ENCODE results near the gene CCNYL1.

DNA sequence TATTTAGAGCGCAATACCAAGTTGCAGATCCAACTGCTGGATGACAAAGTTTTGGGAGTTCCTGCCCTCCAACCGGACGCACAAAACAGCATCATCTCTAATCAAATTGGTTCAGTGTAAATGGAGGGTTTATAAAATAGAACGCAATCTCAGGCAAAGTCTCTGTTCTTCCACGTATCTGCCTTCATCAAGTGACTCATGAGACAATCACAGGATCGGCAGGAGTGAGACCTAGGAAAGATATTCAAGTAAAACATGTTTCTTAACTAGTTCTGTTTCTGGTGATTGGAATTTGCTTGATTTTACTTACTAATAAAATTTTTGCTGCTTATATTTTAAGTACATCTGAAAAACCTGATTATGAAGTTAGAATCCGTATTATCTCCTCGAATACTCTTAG is 50.7 kb downstream of the CCNYL1 start:
- TF ChIP-seq, protein P1, sequence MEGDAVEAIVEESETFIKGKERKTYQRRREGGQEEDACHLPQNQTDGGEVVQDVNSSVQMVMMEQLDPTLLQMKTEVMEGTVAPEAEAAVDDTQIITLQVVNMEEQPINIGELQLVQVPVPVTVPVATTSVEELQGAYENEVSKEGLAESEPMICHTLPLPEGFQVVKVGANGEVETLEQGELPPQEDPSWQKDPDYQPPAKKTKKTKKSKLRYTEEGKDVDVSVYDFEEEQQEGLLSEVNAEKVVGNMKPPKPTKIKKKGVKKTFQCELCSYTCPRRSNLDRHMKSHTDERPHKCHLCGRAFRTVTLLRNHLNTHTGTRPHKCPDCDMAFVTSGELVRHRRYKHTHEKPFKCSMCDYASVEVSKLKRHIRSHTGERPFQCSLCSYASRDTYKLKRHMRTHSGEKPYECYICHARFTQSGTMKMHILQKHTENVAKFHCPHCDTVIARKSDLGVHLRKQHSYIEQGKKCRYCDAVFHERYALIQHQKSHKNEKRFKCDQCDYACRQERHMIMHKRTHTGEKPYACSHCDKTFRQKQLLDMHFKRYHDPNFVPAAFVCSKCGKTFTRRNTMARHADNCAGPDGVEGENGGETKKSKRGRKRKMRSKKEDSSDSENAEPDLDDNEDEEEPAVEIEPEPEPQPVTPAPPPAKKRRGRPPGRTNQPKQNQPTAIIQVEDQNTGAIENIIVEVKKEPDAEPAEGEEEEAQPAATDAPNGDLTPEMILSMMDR (IDR thresholded peaks at IDR 0.05), result no peak
- TF ChIP-seq POLR2AphosphoS5 (IDR thresholded peaks at IDR 0.05) (no peak), POLR2A (IDR thresholded peaks at IDR 0.05) (no peak)

Measured in transverse colon (tissue), 4 donors.